ENCODE results near the gene HDAC4.
"Not testable (repeated sequence)": the region's sequence is repeated elsewhere in the genome, so short reads cannot be mapped to it uniquely, and the experiment has no call there.

Gene HDAC4

GRCh38 chr2:239051891-239052445 lies 348.9 kb downstream of the HDAC4 start:
- no peak for DNase-seq

- no peak for DNase-seq
Measured at GRCh38 chr2:239050252-239050649, 350.6 kb downstream of the HDAC4 start.

GRCh38 chr2:239049421-239050251 lies 351.2 kb downstream of the HDAC4 start:
- DNase-seq, result no peak

GRCh38 chr2:239048736-239049135 lies 352.1 kb downstream of the HDAC4 start:
- DNase-seq, result no peak

GRCh38 chr2:239047861-239048260 lies 353.0 kb downstream of the HDAC4 start:
- no peak for DNase-seq

- DNase-seq, result no peak
Measured at GRCh38 chr2:239047420-239047819, 353.4 kb downstream of the HDAC4 start.

GRCh38 chr2:239046822-239047221 lies 354.0 kb downstream of the HDAC4 start:
- no peak for DNase-seq

- no peak for DNase-seq
Measured at GRCh38 chr2:239044336-239044735, 356.5 kb downstream of the HDAC4 start.

- no peak for DNase-seq
Measured at GRCh38 chr2:239043326-239043725, 357.5 kb downstream of the HDAC4 start.

- DNase-seq, result no peak
Measured at GRCh38 chr2:239042551-239043320, 358.1 kb downstream of the HDAC4 start.

GRCh38 chr2:239042046-239042445 lies 358.8 kb downstream of the HDAC4 start:
- no peak for DNase-seq

GRCh38 chr2:239041062-239041461 lies 359.8 kb downstream of the HDAC4 start:
- DNase-seq, result no peak

GRCh38 chr2:239040152-239040761 lies 360.6 kb downstream of the HDAC4 start:
- DNase-seq, result no peak

GRCh38 chr2:239039479-239039861 lies 361.4 kb downstream of the HDAC4 start:
- no peak for DNase-seq

GRCh38 chr2:239038773-239039478 lies 361.9 kb downstream of the HDAC4 start:
- no peak for DNase-seq

GRCh38 chr2:239038284-239038683 lies 362.5 kb downstream of the HDAC4 start:
- not testable (repeated sequence) for DNase-seq

- no peak for DNase-seq
Measured at GRCh38 chr2:239037559-239037910, 363.3 kb downstream of the HDAC4 start.

GRCh38 chr2:239036819-239037558 lies 363.8 kb downstream of the HDAC4 start:
- DNase-seq, result no peak

- DNase-seq, result no peak
Measured at GRCh38 chr2:239035997-239036731, 364.7 kb downstream of the HDAC4 start.

- DNase-seq, result peak; percentile 75
Measured at GRCh38 chr2:239035361-239035814, 365.4 kb downstream of the HDAC4 start.

All from right forelimb (tissue), 1 donor.